Activated CD8-positive, alpha-beta T cell treated with anti-CD3 and anti-CD28 coated beads, Interleukin-2, amount 10 ng/mL, durations not matched to agents 7 days and 5 days (primary cell): ENCODE measurements around the gene ZZZ3. TPM values are rescaled to one million over a fixed set of nuclear protein-coding genes. Genes with fewer than 3 reads are reported as not detected.
A peak's percentile ranks its signal among the peaks of the same experiment; 100 is the strongest.
"Not testable (repeated sequence)": the region's sequence is repeated elsewhere in the genome, so short reads cannot be mapped to it uniquely, and the experiment has no call there.

ENCODE experiments used
- ATAC-seq: fragments of 150-1000 bp; cut with Tn5 transposase; one replicate; pipeline ENCODE4 v1.10.0; 2021; ENCODE audit warnings: moderate library complexity
- CTCF ChIA-PET: fragments of 350-600 bp; sonication (Branson Sonifier 250); formaldehyde crosslinking; loops from one replicate; lab custom pipeline; 2021; ENCODE audit warnings: antibody characterized with exemption; lab: Charles Lee
- POLR2A ChIA-PET: fragments of 350-600 bp; sonication (Branson Sonifier 250); formaldehyde crosslinking; loops from one replicate; lab custom pipeline; 2021; ENCODE audit warnings: antibody characterized with exemption; lab: Charles Lee
- DNase-seq: peaks from one replicate; pipeline ENCODE4 v3.0.0-alpha.2; 2020
- H3K27ac Mint-ChIP-seq: one replicate; pipeline ENCODE4 v1.8.0; 2021; ENCODE audit warnings: mild to moderate bottlenecking, mixed read lengths
- H3K27me3 Mint-ChIP-seq: one replicate; pipeline ENCODE4 v1.8.0; 2021; ENCODE audit warnings: low read depth, mixed read lengths
- H3K36me3 Mint-ChIP-seq: one replicate; pipeline ENCODE4 v1.8.0; 2021; ENCODE audit warnings: low read depth, mixed read lengths
- H3K4me1 Mint-ChIP-seq: one replicate; pipeline ENCODE4 v1.8.0; 2021; ENCODE audit warnings: low read depth, mixed read lengths
- H3K4me3 Mint-ChIP-seq: one replicate; pipeline ENCODE4 v1.8.0; 2021; ENCODE audit warnings: mild to moderate bottlenecking, mixed read lengths
- H3K9me3 Mint-ChIP-seq: one replicate; pipeline ENCODE4 v1.8.0; 2022; ENCODE audit warnings: mixed read lengths; ENCODE audit not compliant: insufficient read depth
- total RNA-seq, 2 experiments: library from RNA; stranded (reverse); gene quantifications; one replicate each; pipeline ENCODE4 v1.2.3, GENCODE V29; 2021

The ZZZ3 gene
- total RNA-seq, 2 experiments from 2014 or later: 34.3 to 35.9 TPM

DNA sequence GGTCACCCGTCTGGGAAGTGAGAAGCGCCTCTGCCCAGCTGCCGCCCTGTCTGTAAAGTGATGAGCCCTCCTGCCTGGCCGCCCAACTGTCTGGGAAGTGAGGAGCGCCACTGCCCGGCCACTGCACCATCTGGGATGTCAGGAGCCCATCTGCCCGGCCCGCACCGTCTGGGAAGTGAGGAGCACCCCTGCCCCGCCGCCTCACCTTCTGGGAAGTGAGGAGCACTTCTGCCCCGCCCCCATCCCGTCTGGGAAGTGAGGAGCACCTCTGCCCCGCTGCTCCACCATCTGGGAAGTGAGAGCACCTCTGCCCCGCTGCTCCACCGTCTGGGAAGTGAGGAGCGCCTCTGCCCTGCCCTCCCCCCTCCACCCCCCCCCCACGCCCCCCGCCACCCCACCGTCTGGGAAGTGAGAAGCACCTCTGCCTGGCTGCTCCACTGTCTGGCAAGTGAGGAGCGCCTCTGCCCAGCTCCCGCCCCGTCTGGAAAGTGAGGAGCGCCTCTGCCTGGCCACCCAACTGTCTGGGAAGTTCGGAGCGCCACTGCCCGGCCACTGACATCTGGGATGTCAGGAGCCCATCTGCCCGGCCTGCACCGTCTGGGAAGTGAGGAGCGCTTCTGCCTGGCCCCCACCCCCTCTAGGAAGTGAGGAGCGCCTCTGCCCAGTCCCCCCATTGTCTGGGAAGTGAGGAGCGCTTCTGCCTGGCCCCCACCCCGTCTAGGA is 4.5 kb upstream of the ZZZ3 start:
- CTCF ChIA-PET: interaction anchor here (0.6 kb wide), 1 partner anchor 365 kb away, joined by 3 read pairs; no protein-coding TSS in a partner anchor
- POLR2A ChIA-PET: no interaction called here
- Mint-ChIP-seq H3K36me3 (peaks cover 7% of the 10 kb centered on the region), H3K9me3 (no peaks in the 10 kb centered on the region), H3K4me1 (peaks cover 10% of the 10 kb centered on the region), H3K27ac (no peak overlapping the region), H3K4me3 (no peak overlapping the region), H3K27me3 (no peaks in the 10 kb centered on the region)
- DNase-seq: no peak
- ATAC-seq: no peak

DNA sequence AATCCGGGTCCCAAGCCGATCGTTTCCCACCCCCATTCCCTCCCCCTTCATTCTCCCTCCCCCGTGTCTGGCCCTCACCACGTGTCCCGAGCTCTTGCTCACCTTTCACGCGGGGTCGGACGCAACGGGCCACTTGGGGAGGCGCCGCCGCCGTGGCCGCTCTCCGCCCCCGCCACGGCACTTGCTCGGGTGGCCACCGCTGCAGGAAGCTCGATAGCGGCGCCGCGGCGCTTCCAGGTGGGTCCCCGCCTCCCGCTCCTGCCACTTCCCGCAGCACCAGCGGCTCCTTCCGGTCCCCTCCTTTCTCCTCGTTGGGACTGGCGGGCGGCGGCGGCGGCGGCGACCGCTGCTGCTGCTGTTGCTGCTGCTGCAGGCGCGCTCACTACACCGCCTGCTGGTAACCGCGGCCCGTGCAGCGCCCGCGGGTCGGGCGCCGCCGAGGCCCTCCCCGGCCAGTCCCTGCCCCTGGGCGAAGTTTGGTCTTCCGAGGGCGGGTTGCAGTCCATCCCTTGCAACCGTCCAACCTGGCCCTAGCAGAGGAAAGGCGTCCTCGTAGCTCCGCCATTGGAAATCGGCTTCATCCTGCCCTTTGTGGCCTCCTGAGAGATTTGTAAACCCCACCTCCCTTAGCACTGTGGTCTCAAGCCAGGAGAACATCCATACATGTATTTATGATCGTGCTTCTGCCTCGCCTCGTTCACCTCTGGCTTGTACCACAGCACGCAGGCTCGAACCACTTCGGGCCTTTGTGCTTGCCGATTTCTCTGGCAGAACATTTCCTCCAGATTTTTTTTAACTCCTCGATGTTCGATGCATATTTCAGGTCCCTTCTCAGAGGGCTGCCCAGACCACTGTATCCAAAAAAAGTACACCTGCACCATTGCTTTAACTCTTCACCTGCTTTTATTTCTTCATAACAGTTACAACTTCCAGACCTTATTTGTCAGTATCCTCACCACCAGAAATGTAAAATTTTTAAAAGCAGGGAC is 996 bp upstream of the ZZZ3 start:
- Mint-ChIP-seq H3K27me3 (no peaks in the 10 kb centered on the region), H3K27ac (peak overlapping the region; percentile 91), H3K4me3 (peak overlapping the region; percentile 81), H3K9me3 (no peaks in the 10 kb centered on the region), H3K36me3 (peaks cover 5% of the 10 kb centered on the region), H3K4me1 (peaks cover 25% of the 10 kb centered on the region)
- ChIA-PET POLR2A (interaction anchor here (0.7 to 3.5 kb wide), 8 partner anchors 10 to 464 kb away, joined by 3 to 16 read pairs (median 6); partner anchors contain the start of genes DNAJB4, FUBP1 and MIGA1), CTCF (interaction anchor here (0.7 to 2.6 kb wide), 12 partner anchors 10 to 530 kb away, joined by 3 to 6 read pairs (median 3); partner anchors contain the start of gene MIGA1)
- DNase-seq: peak; percentile 94
- ATAC-seq: peak; percentile 78

DNA sequence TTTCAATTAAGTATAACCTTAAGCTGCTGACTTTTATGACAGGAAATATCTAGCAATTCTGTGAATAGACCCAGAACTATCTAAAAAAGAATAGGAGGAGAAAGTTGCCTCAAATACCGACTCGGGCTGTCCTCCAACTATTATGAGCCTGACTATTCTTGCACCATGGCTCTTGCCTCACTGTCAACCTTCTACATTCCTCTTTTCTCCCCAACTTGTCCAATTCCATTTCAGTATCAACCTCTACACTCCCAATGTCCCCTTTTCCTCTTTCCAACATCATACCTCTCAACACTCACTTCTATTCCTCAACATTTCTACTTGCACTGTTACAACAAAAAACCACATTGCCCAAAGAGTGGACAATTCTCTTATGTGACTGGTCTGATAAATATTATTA is 2.3 kb downstream of the ZZZ3 start:
- CTCF ChIA-PET: no interaction called here
- peaks cover 31% of the 10 kb centered on the region for H3K4me1 Mint-ChIP-seq
- ATAC-seq (no peak), DNase-seq (no peak)
- peak overlapping the region; percentile 7 for H3K27ac Mint-ChIP-seq
- POLR2A ChIA-PET: interaction anchor here (1.8 kb wide), 1 partner anchor 298 kb away, joined by 5 read pairs; the partner anchor contains the start of gene FUBP1
- no peak overlapping the region for H3K4me3 Mint-ChIP-seq
- no peaks in the 10 kb centered on the region for H3K9me3 Mint-ChIP-seq
- no peaks in the 10 kb centered on the region for H3K27me3 Mint-ChIP-seq
- H3K36me3 Mint-ChIP-seq: peaks cover 6% of the 10 kb centered on the region

DNA sequence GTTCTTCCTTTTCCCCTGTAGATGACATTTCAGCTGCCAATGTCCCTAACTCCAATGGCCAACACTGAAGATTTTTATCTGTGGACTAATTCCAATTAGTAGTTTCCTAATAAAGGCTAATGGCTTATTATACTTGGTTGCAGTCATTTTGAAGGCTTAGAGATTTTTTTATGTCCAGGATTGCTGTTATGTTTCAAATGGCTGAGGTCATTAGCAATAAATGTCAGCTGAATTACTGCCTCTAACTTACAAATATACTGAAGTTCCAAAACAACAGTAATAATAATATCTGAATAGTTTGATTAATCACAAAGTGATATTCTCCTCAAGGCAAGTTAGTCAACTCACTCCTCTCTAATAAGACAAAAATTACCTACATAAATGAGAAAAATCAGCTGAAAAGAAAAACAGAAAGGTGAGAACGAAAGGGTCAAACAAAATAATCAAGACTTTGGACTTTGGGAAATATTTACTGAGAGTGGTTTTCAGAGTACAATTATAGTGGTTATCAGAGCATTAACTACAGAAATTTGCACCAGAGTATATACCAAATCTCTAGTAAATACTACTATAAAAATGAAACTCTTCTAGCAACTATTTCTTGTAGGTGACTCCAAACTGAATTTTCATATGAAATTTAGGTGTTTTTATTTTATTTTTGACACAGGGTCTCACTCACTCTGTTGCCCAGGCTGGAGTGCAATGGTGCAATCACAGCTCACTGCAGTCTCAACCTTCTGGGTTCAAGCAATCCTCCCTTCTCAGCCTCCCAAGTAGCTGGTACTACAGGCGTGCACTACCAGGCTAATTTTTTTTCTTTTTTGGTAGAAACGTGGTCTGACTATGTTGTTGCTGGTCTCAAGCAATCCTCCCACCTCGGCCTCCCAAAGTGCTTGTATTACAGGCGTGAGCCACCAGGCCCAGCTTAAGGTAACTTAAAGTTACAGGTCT is 3.5 kb downstream of the ZZZ3 start:
- ATAC-seq (no peak), DNase-seq (no peak)
- H3K4me1 Mint-ChIP-seq: peaks cover 29% of the 10 kb centered on the region
- POLR2A ChIA-PET: interaction anchor here (1.8 kb wide), 1 partner anchor 299 kb away, joined by 5 read pairs; the partner anchor contains the start of gene FUBP1
- H3K4me3 Mint-ChIP-seq: no peak overlapping the region
- no peak overlapping the region for H3K27ac Mint-ChIP-seq
- CTCF ChIA-PET: no interaction called here
- no peaks in the 10 kb centered on the region for H3K27me3 Mint-ChIP-seq
- peaks cover 6% of the 10 kb centered on the region for H3K36me3 Mint-ChIP-seq
- no peaks in the 10 kb centered on the region for H3K9me3 Mint-ChIP-seq

DNA sequence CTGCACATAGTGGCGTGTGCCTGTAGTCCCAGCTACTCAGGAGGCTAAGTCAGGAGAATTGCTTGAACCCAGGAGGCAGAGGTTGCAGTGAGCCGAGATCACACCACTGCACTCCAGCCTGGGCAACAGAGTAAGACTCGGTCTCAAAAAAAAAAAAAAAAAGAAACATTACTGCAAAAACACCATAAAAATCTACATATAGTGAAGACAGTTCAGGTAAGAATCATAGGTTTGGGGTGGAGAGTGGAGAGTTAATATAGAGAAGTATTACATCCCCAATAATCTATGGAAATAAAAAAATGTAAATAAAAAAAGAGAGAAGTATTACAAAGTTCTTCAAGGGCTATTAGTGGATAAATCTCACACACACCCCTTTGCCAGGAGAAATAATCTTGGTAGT is 7.7 kb downstream of the ZZZ3 start:
- DNase-seq, H3K27me3 Mint-ChIP-seq, H3K4me3 Mint-ChIP-seq, CTCF ChIA-PET, ATAC-seq, H3K9me3 Mint-ChIP-seq, H3K36me3 Mint-ChIP-seq, H3K27ac Mint-ChIP-seq: not testable (repeated sequence)
- H3K4me1 Mint-ChIP-seq: peaks cover 36% of the 10 kb centered on the region
- POLR2A ChIA-PET: interaction anchor here (2.6 kb wide), 1 partner anchor 8 kb away, joined by 11 read pairs; the partner anchor contains the start of gene ZZZ3

DNA sequence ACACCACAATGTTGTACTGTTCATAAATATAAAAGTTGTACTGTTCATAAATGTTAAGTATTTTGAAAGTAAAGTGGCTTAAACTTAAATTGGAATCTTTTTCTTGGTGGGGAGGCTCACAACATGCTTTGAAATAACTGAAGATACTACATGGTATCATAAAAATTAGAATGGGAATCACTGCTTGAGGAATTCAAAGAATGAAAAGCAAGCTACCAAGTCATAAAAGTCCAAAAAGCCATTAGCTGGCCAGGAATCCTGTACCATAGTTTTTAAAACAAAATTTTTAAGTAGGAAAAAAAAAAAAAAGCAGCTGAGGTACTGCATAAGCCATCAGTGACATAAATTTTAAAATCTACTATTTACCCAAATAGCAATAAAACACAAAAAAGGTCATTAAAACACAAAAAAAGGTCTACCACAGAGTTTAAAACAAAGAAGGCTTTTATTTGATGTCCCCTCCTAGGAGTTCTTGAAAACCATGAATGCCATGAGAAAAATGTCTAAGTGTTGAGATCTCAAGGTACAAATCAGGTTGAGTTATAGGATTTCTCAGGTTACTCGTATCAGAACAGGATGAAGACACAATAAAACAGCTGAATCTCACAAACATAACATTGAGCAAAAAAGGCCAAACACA is 8.6 kb downstream of the ZZZ3 start:
- ATAC-seq: no peak
- H3K4me1 Mint-ChIP-seq: peaks cover 39% of the 10 kb centered on the region
- POLR2A ChIA-PET: interaction anchor here (0.6 to 2.6 kb wide), 2 partner anchors 9 to 140 kb away, joined by 3 to 11 read pairs; partner anchors contain the start of gene ZZZ3
- no peaks in the 10 kb centered on the region for H3K27me3 Mint-ChIP-seq
- H3K27ac Mint-ChIP-seq: no peak overlapping the region
- H3K36me3 Mint-ChIP-seq: peaks cover 3% of the 10 kb centered on the region
- CTCF ChIA-PET: no interaction called here
- no peak overlapping the region for H3K4me3 Mint-ChIP-seq
- DNase-seq: no peak
- H3K9me3 Mint-ChIP-seq: no peaks in the 10 kb centered on the region

DNA sequence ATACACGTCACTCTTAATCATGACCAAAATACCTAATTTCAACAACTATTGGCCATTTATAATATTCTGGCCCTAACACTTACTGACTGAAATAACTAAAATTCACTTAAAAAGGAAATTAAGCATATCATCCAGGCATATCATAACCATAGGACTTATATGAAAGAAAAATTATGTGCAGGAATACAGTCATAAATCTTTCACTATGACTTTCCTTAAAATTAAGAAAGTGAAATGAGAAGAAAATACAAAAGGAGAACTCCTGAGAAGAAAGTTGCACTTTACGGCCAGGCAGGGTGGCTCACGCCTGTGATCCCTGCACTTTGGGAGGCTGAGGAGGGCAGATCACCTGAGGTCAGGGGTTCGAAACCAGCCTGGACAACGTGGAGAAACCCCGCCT is 9.4 kb downstream of the ZZZ3 start:
- DNase-seq: no peak
- peaks cover 37% of the 10 kb centered on the region for H3K4me1 Mint-ChIP-seq
- ChIA-PET CTCF (interaction anchor here (1.2 kb wide), 1 partner anchor 11 kb away, joined by 3 read pairs; no protein-coding TSS in a partner anchor), POLR2A (interaction anchor here (2.6 kb wide), 1 partner anchor 10 kb away, joined by 11 read pairs; the partner anchor contains the start of gene ZZZ3)
- H3K36me3 Mint-ChIP-seq: no peaks in the 10 kb centered on the region
- no peak overlapping the region for H3K27ac Mint-ChIP-seq
- no peaks in the 10 kb centered on the region for H3K9me3 Mint-ChIP-seq
- H3K27me3 Mint-ChIP-seq: no peaks in the 10 kb centered on the region
- ATAC-seq: no peak
- H3K4me3 Mint-ChIP-seq: no peak overlapping the region

DNA sequence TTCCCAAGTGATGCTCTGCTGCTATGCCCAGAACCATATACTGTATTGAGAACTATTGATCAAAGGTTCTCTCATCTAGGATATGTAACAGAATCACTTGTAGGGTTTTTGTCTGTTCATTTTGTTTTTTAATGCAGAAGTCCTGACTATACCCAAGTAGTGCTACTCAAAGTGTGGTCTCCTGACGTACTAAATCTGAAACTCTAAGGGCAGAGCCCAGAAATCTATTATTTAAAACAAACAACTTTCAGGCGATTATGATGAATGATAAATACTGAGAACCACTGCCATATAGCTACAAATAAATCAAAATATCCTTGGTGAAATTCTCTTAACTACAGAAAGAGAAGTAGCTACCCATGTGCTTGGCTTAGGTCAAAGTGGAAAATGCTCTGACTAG is 10.1 kb downstream of the ZZZ3 start:
- ChIA-PET POLR2A (interaction anchor here (2.6 kb wide), 1 partner anchor 11 kb away, joined by 11 read pairs; the partner anchor contains the start of gene ZZZ3), CTCF (interaction anchor here (1.2 kb wide), 1 partner anchor 12 kb away, joined by 3 read pairs; no protein-coding TSS in a partner anchor)
- peaks cover 40% of the 10 kb centered on the region for H3K4me1 Mint-ChIP-seq
- H3K27me3 Mint-ChIP-seq: no peaks in the 10 kb centered on the region
- DNase-seq (no peak), ATAC-seq (no peak)
- H3K9me3 Mint-ChIP-seq: no peaks in the 10 kb centered on the region
- no peaks in the 10 kb centered on the region for H3K36me3 Mint-ChIP-seq
- H3K4me3 Mint-ChIP-seq: no peak overlapping the region
- H3K27ac Mint-ChIP-seq: no peak overlapping the region

DNA sequence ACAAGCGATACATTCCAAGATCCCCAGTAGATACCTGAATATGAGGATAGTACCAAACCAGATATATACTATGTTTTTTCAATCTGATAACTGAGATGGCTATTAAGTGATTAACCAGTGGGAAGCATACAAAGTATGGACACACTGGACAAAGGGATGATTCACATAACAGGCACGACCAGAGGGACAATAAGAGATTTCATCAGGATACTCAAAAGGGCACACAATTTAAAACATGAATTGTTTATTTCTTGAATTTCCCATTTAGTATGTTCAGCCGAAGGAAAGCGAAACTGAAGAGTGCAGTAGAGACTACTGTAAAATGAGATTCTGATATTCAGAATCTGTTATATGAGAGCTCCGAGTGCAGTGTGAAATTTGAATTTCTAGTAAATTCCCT is 10.6 kb downstream of the ZZZ3 start:
- POLR2A ChIA-PET: interaction anchor here (2.6 kb wide), 1 partner anchor 11 kb away, joined by 11 read pairs; the partner anchor contains the start of gene ZZZ3
- CTCF ChIA-PET: no interaction called here

DNA sequence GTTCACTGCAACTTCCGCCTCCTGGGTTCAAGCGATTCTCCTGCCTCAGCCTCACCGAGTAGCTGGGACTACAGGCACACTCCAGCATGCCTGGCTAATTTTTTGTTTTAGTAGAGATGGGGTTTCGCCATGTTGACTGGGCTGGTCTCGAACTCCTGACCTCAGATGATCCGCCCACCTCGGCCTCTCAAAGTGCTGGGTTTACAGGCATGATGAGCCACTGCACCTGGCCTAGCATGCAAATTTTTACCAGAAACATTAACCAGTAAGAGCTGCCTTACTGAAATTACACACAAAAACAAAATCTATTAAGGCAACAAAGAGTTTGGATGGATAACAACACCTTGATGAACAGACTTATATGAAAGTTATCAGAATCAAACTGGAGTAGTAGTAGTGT is 12.1 kb downstream of the ZZZ3 start:
- H3K27ac Mint-ChIP-seq: no peak overlapping the region
- ATAC-seq (no peak), DNase-seq (no peak)
- CTCF ChIA-PET: interaction anchor here (0.6 kb wide), 1 partner anchor 12 kb away, joined by 3 read pairs; the partner anchor contains the start of gene ZZZ3
- H3K36me3 Mint-ChIP-seq: no peaks in the 10 kb centered on the region
- H3K27me3 Mint-ChIP-seq: no peaks in the 10 kb centered on the region
- peaks cover 36% of the 10 kb centered on the region for H3K4me1 Mint-ChIP-seq
- H3K4me3 Mint-ChIP-seq: no peak overlapping the region
- no peaks in the 10 kb centered on the region for H3K9me3 Mint-ChIP-seq
- POLR2A ChIA-PET: no interaction called here

More for the DNA sequence above, 10.6 kb downstream of the ZZZ3 start:
- no peak for DNase-seq
- H3K36me3 Mint-ChIP-seq: no peaks in the 10 kb centered on the region
- peaks cover 41% of the 10 kb centered on the region for H3K4me1 Mint-ChIP-seq
- no peak overlapping the region for H3K4me3 Mint-ChIP-seq
- no peaks in the 10 kb centered on the region for H3K27me3 Mint-ChIP-seq
- H3K9me3 Mint-ChIP-seq: no peaks in the 10 kb centered on the region
- ATAC-seq: no peak
- H3K27ac Mint-ChIP-seq: no peak overlapping the region
